HG02970 (cell line): ENCODE measurements around the gene PRIM2.
"Not testable (repeated sequence)": the region's sequence is repeated elsewhere in the genome, so short reads cannot be mapped to it uniquely, and the experiment has no call there.

ENCODE experiments used
- ATAC-seq: cut with Tn5 transposase; IDR thresholded peaks from one replicate; pipeline ENCODE4 v1.9.1; 2021; ENCODE audit warnings: mild to moderate bottlenecking, moderate library complexity, moderate number of reproducible peaks; ENCODE audit not compliant: unreplicated experiment, low FRiP score

The PRIM2 gene

DNA sequence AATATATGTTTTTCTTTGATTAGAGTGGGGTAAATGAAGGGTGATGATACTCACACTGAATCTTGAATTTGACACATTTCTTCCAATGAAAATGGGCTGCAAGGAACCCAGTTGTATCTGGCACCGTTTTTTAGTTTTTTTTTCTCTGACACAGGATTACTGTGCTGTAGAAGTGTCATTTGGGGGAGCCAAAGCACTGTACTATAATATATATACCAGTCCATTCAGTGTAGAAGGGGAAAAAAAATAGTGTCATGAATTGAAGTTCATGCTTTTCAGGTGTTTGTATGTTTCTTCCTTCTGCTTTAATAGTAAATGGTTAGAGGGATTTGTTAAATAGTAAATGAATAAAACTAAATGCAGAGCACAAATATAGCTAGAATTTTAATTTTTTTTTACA is 35.2 kb downstream of the PRIM2 start:
- ATAC-seq, result not testable (repeated sequence)

DNA sequence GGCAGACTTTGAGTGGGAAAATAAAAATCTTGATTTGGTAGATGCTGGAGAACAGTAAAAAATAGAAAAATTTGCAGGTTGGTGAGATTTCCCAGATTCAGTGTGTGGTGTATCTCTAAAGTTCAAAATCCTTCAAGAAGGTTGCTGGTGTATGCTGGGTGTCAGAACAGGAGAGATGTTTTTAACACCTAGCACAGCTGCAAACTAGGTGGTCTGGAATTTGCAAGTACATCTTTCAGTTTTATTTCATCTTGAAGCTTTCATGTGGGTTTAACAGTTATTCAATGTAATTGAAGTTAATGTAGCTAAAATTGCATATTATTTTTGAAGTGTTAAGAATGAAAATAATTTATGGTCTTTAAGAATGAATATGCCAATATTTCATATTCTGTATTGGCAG is 40.9 kb downstream of the PRIM2 start:
- not testable (repeated sequence) for ATAC-seq

DNA sequence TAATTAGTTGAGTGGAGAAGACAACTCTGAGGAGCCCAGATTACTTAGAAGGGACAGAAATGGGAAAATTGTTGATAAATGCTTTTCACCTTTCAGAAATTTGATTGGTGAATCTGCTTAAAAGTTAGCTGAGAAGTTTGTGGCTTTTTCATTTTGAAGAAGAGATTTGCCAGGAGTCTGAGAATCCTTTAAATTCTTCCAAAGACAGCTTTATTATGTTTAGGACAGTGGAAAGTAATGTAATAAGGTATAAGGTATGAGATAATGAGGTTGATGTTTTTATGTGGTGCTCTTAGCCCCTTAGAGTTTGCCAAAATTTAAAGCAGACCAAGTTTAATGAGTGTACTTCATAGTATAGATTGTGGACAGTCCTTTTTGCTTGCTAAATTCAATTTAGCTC is 42.3 kb downstream of the PRIM2 start:
- not testable (repeated sequence) for ATAC-seq

DNA sequence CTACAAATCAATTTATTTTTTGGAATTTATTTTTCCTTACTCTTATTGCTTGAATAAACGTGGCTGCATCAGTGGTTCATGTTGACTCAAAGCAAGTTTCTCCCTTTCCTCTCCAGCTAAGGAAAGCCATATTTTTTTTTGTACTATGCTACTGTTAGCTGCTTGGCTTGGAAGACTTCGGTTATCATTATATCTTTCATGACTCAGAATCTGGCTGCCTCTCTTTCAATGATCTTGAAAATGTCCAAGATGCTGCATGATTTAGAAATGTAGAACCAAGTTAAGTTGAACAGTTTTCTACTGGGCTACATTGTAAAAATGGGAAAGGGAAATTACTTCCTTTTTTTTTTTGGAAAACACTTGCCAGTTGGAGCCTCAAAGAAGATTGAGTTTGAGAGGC is 44.9 kb downstream of the PRIM2 start:
- not testable (repeated sequence) for ATAC-seq

DNA sequence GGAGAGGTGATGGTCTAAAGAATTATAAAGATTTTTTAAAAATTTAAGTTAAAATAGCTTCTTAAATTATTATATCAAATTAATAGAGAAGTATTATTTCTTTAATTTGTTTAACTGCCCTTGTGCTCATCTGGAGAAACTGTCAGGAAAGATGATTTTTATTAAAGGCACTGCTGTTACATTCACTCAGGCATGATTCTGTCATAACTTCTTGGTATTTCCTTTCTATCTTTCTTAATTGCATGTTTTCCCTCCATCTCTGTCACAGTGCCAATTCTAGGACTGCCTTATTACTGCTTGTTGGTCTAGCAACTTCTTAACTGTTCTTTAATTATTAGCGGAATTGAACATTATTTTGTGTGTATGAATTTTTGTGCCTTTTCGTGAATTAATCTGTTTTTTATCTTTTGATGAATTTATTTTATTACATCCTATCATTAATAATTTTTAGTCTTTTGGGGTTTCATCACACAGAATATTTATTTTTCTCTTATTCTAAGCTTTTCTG is 47.7 kb downstream of the PRIM2 start:
- ATAC-seq, result not testable (repeated sequence)

DNA sequence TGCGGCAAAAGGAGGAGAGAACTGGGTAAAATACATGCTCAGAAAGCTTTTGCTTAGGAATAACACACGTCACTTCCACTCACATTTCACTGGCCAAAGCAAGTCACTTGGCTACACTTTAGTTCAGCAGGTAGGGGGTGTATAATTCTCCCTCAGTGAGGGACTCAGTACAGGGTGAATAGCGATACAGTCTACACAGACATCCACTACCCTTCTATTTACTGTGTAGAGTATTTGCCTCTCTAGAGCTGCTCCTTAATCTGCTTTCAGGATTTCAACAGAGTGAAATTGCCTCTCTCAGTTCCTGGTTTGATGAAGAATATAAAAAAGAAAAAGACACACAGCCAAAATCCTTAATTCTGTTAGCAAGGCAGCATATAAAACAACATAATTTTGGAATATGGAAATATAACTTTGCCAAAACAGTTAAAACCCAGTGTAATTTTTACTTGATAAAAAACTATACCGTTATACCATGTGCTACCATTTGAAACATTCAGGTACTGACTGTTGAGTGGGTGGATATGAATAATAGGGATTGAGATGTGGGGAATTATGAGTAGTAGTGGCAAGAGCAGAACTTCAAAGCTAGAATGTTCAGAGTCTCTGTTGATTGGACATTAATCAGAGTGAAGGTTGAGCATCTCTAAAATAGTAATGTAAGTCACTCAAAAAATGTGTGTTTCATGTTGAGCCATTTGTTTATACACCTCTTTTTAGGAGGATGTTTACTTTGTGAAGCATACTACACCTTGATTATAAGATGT is 51.7 kb downstream of the PRIM2 start:
- ATAC-seq, result not testable (repeated sequence)

DNA sequence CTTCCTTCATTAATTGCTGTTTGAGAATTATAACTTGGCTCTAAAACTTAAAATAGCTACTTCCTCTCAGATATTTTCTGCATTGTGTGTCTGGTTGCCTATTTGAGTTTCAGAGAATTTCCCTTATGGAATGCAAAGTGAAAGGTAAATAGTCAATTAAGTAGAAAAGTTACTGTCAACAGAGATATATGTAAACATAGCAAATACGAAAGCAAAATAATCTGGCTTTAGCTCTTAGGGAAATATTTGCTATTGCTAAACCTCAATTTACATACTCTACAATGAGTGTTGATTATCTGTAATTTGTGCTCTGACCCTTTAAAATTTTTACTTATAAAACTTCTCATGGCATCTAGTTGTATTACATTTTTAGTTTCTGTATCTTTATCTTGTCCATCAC is 54.3 kb downstream of the PRIM2 start:
- ATAC-seq, result not testable (repeated sequence)

DNA sequence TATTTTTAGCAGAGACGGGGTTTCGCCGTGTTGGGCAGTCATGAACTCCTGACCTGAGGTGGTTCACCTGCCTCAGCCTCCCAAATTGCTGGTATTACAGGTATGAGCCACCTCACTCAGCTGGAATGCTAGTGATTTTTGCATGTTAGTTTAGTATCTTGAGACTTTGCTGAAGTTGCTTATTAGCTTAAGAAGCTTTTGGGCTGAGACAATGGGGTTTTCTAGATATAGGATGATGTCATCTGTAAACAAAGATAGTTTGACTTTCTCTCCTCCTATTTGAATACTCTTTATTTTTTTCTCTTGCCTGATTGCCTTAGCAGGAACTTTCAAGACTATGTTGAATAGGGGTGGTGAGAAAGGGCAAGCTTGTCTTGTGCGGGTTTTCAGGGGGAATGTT is 57.3 kb downstream of the PRIM2 start:
- not testable (repeated sequence) for ATAC-seq

DNA sequence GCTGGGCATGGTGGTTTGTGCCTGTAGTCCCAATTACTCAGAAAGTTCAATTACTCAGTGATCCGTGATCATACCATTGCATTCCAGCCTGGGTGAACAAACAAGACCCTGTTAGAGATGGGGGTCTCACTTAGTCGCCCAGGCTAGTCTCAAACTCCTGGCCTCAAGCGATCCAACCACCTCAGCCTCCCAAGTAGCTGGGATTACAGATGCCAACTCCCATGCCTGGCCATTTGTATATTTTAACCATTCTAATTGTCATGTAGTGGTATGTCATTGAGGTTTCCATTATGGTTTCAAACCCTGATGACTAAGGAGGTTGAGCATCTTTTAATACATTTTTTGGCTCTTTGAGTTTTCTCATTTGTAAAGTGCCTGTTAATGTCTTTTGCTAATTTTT is 58.7 kb downstream of the PRIM2 start:
- not testable (repeated sequence) for ATAC-seq

DNA sequence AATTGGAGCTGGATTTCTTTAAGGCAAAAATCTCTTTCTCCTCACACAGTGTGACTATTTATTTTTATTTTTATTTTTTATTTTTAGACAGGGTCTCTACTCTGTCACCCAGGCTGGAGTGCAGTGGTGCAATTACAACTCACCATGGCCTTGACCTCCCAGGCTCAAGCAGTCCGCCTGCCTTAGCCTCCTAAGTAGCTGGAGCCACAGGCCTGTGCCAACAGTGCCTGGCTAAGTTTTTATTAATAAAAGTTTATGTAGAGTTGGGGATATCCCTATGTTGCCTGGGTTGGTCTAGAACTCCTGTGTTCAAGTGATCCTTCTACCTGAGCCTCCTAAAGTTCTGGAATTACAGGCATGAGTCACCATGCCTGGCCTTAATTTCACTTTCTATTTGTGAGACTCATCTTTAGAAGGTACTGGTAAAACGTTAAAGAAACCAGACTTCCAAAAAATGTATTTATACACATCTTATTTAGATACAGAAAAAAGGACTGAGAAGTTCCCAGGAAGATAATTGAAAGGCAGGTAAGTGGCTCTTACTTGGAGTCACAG is 71.7 kb downstream of the PRIM2 start:
- not testable (repeated sequence) for ATAC-seq

DNA sequence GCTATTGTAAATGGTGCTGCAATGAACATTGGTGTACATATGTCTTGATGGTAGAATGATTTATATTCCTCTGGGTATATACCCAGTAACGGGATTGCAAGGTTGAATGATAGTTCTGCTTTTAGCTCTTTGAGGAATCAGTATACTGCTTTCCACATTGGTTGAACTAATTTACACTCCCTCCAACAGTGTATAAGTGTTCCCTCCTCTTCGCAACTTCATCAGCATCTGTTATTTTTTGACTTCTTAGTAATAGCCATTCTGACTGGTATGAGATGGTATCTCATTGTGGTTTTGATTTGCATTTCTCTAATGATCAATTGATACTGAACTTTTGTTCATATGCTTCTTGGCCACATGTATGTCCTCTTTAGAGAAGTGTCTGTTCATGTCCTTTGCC is 73.4 kb downstream of the PRIM2 start:
- ATAC-seq, result not testable (repeated sequence)

DNA sequence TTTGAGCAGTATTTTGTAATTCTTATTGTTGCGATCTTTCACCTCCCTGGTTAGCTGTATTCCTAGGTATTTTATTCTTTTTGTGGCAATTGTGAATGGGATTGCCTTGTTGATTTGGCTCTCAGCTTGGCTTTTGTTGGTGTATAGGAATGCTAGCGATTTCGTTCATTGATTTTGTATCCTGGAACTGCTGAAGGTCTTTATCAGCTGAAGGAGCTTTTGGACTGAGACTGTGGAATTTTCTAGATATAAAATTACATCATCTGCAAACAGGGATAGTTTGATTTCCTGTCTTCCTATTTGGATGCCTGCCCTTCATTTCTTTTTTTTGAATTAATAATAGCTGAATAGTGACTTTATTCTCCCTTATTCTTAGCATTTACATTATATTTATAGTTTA is 74.6 kb downstream of the PRIM2 start:
- not testable (repeated sequence) for ATAC-seq

DNA sequence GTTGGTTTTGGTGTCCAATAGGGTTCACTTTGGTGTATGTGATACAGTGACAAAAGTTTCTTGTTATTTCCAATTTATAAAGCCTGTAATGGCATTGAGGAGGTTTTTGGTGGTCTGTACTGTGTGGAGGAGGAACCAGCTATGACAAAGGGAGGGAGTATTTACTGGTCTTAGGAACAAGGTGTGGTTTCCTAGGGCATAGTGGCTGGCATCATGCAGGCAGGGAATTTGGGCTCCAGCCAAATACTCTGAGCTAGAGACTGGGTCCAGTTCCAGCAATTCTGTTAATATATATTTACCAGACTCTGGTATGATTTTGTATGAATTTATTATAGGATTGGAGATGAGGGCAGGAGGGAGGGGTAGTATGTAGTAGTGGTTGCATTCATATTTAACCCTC is 101.9 kb downstream of the PRIM2 start:
- ATAC-seq, result not testable (repeated sequence)

DNA sequence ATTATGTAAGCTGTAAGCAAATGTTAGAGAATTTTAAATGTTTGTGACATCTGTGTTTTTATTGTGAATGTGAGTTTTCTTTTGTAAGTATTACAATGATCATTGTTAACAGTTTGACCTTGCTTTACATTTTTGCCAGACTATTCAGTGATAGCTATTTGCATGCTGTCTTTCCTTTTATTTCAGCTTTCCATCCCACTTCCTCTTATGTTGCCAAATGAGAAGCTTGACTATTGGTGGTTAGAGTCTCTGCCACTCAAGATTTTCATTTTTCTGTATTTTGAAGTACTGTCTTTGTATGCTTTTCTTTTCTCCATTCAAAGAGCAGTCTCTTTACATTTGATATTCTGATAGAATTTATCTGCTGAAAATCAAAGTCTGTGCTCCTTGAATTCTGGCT is 104.1 kb downstream of the PRIM2 start:
- no peak for ATAC-seq

DNA sequence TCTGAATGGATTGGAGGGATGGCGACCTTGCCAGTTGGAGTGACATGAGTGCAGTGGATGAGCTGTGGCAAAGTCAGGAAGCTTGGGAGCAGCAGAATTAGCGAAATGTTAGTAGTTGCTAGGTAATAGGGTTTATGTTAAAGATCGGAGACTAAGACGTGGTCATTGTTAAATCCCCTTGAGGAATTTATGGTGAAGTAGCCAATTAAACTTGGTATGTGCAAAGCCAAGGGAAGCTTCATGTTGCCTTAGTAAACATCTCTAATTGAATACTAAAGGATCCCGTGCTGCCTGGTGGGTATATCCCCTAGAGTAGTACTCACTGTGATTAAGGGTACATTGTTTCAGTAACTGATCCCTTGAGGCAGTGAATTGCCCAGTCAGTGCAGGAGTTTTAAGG is 106.0 kb downstream of the PRIM2 start:
- ATAC-seq, result no peak

DNA sequence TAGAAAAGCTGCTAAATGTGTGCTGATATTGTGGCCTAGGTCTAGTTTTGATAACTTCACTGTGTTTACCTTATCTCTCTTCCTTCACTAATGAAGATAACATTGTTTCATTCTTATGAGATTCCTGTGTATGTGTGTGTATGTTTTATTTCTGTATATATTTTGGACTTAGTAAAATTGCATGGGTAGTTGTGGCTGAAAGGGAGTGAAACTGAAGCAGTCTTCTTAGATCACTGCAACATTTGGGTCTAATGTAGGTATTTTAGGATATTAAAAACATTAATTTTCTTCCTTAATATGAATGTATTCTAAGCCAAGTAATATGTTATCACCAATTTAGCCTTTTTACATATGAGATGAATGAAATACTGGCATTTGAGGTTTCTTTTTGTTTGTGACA is 114.3 kb downstream of the PRIM2 start:
- ATAC-seq, result not testable (repeated sequence)

DNA sequence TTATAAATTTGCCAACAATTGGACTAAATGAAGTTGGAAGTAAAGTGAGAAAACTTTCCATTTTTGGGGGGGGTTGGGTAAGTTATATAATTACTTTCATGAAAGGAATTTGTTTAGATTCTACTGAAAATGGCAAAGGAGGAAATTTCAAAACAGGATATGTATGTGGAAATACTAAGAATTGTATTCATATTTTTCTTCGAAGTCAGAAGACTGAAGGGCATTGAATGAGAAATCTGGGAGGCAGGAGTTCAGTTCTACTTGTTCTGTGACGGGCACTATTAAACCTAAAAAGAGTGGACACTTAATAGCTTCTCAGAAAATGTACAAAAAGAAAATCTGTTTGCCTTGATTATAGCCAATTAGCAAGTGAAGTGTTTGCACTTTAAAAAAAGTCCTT is 114.7 kb downstream of the PRIM2 start:
- ATAC-seq, result no peak

DNA sequence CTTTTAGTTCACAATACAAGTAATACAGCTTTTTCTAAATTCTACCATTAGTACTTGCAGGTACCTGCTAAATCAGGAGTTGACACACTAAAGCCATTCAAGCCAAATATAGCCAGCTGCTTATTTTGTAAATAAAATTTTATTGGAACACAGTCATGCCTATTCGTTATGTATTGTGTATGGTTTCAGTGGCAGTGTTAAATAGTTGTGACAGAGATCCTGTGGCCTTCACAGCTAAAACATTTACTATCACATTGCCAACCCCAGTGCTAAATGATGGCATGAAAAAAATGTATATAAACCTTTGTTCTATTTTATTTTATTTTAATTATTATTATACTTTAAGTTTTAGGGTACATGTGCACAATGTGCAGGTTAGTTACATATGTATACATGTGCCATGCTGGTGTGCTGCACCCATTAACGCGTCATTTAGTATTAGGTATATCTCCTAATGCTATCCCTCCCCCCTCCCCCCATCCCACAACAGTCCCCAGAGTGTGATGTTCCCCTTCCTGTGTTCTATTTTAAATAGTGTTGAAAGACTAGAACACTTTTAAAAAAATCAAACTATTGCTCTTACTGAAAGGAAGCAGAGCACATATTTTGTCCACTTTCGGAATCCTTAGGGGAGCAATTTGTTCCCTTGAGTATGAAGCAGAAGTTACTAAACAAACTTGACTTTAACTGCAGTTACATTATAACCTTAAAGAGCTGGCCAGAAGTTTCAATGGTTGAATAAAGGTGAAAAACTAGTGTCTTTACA is 115.7 kb downstream of the PRIM2 start:
- ATAC-seq, result no peak

DNA sequence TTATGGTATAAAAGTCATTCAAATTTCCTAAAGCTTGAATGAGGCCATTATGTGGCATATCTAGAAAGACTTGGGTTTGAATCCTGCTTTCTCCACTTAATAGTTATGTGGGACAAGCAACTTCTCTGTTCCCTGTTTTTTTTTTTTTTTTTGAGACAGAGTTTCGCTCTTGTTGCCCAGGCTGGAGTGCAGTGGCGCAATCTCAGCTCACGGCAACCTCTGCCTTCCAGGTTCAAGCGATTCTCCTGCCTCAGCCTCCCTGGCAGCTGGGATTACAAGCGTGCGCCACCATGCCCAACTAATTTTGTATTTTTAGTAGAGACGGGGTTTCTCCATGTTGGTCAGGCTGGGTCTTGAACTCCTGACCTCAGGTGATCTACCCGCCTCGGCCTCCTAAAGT is 116.4 kb downstream of the PRIM2 start:
- ATAC-seq, result not testable (repeated sequence)

DNA sequence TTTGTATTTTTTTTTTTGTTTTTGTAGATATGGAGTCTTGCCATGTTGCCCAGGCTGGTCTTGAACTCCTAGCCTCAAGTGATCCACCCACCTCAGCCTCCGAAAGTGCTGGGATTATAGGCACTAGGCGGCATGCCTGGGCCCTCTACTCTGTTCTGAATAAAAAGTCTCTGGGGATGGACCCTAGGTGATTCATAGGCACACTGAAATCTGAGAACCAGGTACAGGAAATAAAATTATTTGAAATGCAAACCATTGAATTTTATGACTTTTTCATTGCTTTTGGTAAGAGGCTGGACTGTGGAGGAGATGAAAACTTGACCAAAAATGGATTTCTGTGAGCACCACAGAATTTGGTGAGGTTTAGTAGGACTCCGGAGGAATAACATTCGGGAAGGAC is 117.5 kb downstream of the PRIM2 start:
- no peak for ATAC-seq

DNA sequence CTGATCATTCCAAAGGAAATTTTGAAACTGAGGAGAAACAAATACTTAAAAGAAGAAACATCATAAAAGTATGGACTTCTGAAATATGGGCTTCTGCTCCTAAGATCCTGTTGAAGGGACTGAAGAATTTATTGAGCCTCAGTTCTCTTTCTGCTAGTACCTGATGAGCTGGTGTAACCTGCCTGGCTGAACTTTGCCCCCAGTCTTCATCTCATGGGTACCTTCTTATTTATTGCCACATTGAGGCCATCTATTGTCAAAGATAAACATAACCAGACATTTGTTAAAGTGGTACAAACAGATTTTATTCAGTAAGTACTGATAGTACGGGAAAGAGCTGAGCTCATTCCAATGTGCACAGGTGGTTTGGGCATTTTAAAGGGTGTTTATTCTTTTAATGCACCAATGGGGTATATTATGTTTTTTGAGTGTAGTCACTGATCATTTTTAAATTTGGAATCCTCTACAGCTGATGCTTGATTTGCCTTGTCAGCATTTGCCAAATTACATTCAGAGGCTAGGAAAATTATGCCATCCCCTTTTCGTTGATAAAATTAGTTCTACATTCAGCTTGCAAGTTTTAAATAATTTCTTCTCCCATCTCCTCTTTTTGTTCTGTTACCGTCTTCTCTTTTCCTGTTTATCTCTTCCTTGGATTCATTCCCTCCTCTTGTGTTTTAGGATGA is 118.2 kb downstream of the PRIM2 start:
- no peak for ATAC-seq
